Measurements from ENCODE around the gene CREB5.

Gene CREB5

GRCh38 chr7:28654110-28654509 is 241.8 kb downstream of the CREB5 start:
- no peak for DNase-seq

DNA sequence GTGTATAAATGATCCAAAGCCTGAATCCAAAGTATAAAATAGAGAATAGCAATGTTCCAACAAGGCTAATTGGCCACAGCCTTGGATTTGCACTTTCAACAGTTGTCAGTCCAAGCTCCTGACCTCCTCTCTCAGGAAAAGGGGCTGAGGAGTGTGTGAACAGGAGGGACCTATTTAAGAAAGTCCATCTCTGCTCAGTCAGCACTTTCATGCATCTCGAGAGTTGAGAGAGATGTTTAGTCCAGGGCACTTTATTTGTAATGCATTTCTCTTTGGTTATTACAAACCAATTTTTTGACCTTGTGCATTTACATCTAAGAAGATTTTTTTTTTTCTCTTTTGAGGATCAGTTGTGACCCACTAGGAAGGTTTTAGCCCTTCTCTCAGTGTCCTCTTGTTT is 244.2 kb downstream of the CREB5 start:
- DNase-seq, result no peak

GRCh38 chr7:28658381-28658780 is 246.1 kb downstream of the CREB5 start:
- DNase-seq, result no peak

- DNase-seq, result no peak
Measured at GRCh38 chr7:28660132-28660531, 247.8 kb downstream of the CREB5 start.

- no peak for DNase-seq
Measured at GRCh38 chr7:28661826-28662595, 249.7 kb downstream of the CREB5 start.

GRCh38 chr7:28666154-28666553 is 253.8 kb downstream of the CREB5 start:
- DNase-seq, result no peak

- DNase-seq, result no peak
Measured at GRCh38 chr7:28668085-28668484, 255.8 kb downstream of the CREB5 start.

DNA sequence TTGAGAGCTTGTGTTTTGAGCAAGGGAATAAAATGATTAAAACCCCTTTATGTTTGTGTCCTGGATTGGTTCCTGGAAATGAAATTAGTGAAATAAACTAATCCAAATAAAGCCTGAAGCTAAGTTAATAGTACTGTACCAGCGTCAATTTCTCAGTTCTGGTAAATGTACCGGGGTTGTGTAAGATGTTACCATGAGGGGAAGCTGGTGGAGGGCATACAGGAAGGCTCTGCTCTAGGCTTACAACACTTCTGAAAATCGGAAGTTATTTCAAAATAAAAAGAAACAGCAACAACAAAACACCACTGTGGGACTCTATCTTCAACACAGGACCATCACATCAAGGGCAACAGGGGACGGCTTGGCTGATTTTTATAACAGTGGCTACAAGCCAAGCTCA is 257.0 kb downstream of the CREB5 start:
- DNase-seq, result no peak

DNA sequence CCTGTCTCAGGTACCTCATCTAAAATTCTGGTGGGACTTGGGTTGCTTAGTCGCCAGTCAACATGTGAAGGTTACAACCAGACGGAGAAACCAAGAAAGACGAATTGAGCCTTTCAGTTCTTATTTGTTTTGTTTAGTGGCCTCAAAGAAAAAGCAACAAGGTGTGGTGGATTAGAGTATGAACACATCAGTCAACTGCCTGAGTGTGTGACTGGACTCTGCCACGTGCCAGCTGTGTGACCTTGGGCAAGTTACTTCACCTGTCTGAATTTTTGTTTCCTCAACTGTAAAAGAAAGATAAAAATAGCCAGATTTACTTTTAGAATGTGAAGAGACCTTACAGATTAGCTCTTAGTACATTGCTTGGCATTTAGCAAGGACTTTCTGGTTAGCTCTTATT is 259.2 kb downstream of the CREB5 start:
- DNase-seq, result no peak

DNA sequence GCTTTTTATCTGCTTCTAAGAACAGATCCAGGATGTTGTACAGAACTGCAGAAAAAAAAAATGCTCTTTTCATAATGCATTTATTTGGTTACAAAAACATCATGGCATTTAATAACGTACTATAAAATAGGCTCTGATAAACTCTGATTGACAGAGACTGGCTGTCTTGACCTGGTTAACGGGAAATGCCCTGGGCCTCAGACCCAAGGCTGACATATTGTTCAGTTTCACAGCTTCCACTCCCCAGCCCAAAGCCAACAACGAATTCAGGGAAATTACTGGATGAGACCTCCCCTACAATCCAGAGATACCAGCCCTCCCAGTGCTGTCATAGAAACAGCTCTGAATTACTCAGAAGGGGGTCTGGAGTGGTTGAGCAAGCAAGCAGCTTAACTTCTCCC is 260.1 kb downstream of the CREB5 start:
- DNase-seq, result no peak

DNA sequence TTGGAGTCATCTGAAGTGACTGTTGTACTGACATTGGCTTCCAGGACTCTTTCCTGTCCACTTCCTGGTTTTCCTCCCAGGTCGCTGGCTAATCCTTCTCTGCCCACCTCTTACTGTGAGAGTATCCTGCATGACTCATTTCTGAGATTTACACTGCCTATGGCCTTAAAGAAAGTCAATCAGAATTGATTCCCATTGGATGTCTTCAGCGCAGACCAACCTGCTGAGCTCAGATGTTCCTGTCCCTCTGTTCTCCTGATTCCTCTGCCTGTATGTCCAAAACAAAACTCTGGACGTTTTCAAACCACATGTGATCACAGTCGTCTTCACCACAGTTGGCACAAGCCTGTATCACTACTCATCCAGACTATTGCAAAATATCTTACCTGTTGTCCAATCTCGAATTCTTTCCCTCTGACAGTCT is 262.1 kb downstream of the CREB5 start:
- DNase-seq, result no peak

- DNase-seq, result no peak
Measured at GRCh38 chr7:28675429-28675828, 263.1 kb downstream of the CREB5 start.

GRCh38 chr7:28677668-28678067 is 265.4 kb downstream of the CREB5 start:
- DNase-seq, result no peak

DNA sequence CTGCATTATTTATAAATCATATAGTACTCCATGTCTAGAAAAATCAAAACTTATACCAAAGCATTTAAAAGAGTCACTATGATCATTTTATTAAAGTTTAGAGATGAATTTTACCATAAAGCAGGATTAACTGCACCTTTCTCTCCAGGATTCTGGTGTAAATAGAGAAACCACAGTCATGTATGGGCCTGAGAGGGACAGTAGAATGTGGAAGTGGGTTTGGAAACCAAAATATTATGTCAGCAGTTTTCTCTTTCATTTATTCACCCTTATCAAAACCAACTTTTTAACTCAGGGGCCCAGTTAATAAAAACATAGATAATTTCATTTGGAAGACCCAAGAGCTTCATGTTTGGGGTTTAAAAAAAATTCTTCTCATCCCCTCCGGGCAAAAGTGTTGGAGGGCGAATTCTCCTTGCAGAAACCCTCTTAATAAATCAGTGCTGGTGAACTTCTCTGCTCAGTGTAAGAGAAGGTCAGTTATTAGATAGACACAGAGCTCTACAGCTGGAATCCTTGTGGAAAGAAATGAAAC is 266.2 kb downstream of the CREB5 start:
- no peak for DNase-seq

DNA sequence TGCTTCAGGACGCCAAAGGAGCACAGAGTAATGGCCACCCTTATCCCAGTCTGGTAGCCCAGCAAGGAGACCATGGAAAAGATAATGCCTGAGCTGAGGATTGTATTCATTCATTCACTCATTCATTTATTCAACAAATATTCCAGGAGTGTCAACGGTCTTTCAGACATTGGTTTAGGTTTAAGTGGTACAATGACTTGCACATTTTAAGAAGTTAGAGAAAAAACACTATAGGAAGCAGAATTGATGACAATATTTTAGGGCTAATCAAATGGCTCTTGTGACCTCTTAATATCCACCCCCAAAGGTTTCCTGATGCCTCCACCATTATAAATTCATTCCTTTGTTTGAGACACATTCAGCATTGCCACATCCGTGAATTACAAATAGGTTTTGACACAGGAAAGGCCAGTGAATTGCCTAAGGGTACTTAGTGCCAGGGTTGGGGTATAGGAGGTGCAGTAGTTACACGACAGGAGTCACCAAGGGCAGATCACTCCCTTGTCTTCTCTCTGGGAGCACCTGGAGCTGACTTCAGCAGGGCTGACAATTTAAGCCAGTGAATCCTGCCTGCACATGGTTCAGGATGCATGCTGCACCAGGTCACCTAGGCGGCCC is 269.5 kb downstream of the CREB5 start:
- no peak for DNase-seq

GRCh38 chr7:28682801-28683200 is 270.5 kb downstream of the CREB5 start:
- no peak for DNase-seq

DNA sequence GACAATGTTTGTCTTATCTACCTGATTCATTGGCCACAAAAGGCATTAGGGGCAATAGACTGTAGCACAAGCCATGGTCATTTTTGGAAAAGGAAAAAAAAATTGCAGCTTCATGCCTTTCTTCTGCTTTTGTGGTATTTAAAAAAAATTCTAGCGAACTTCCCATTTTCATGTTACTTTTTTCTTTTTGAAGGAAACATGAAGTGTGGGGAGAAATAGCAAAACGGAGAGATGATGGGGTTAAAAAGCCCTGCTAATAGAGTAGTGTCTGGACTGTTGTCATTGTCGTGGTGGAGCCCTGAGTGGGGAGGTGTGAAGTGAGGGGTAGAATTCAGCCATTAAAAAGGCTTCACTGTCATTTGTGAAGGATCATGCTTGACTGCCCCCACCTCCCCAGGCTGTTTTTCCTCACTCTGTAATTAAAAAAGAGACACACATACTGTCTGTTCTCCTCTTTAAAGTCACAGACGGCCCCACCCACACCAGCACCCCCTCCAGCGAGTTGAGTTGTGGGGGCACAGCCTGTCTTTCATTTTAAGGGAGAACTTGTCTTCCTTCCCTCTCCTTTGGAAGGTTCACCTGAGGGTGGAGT is 272.4 kb downstream of the CREB5 start:
- DNase-seq, result no peak

- DNase-seq, result no peak
Measured at GRCh38 chr7:28685242-28685643, 272.9 kb downstream of the CREB5 start.

GRCh38 chr7:28685644-28686417 is 273.5 kb downstream of the CREB5 start:
- DNase-seq, result no peak

DNA sequence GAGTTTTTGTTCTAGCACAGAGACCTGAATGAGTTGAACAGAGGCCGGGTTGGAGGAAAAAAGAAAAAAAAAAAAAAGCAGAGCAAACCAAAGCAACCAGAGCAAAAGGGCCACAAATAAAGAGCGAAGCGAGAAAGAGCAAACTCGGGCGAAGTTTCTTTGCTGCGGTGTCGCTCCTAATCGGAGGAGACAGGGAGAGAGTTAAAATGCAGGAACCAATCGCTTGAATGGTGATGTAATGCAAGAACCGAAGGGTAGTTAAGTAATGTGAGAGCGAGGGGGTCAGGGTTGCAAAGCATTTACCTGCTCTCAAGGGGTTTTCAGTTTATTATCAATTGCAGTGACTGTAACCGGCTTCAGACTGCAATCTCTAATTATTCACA is 274.1 kb downstream of the CREB5 start:
- DNase-seq, result no peak

DNA sequence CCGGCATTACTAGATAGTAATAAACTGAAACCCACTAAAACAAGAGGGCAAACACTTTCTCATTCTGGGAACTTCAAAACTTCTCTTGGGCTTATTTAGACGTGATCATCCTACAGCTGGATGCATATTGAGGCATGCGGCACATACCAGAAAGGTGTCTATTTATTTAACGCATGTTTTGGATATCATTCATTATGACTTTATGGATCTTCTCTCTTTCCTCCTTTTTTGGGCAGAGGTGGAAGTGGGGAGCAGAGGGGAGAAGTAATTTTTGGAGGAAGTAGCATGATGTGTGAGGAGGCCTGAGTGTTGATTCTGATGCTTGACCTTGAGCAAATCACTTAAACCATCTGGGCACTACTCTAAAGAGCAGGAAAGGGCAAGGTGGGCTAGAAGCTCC is 275.2 kb downstream of the CREB5 start:
- no peak for DNase-seq

GRCh38 chr7:28688174-28688573 is 275.9 kb downstream of the CREB5 start:
- no peak for DNase-seq

DNA sequence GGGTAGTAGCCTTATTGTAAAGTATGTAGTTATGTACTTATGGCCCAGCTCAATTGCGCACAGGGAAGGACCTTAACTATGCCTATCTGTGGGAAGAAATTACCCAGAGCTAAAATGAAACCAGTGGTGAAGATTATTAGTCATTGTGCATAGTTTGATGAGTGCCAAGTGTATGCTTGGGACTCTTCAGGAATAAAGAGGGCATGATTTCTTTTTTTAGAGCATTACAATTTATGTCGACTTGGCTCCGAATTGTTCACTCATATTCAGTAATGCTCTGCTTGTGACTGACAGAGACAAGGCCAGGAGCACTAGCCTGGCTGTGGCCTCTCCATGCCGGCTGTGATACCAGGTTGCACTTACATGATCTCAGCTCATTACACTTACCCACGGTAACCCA is 276.3 kb downstream of the CREB5 start:
- no peak for DNase-seq
